Activated CD8-positive, alpha-beta T cell treated with anti-CD3 and anti-CD28 coated beads for 36 hours (primary cell): ENCODE measurements around the gene ACER3. TPM values are rescaled to one million over a fixed set of nuclear protein-coding genes. Genes with fewer than 3 reads are reported as not detected.
A peak's percentile ranks its signal among the peaks of the same experiment; 100 is the strongest.

Experiments used
- ATAC-seq: fragments of 200-7000 bp; cut with Tn5 transposase; one replicate; pipeline ENCODE4 v1.10.0; 2021; ENCODE audit warnings: mild to moderate bottlenecking, moderate library complexity
- CTCF ChIA-PET: fragments of 350-600 bp; sonication (Branson Sonifier 250); formaldehyde crosslinking; loops from one replicate; lab custom pipeline; 2021; ENCODE audit warnings: antibody characterized with exemption; lab: Charles Lee
- POLR2A ChIA-PET: fragments of 350-600 bp; sonication (Branson Sonifier 250); formaldehyde crosslinking; loops from one replicate; lab custom pipeline; 2021; ENCODE audit warnings: antibody characterized with exemption; lab: Charles Lee
- DNase-seq: peaks from one replicate; pipeline ENCODE4 v3.0.0-alpha.2; 2020
- H3K27ac Mint-ChIP-seq: one replicate; pipeline ENCODE4 v1.8.0; 2021; ENCODE audit warnings: mild to moderate bottlenecking, mixed read lengths
- H3K27me3 Mint-ChIP-seq: one replicate; pipeline ENCODE4 v1.8.0; 2021; ENCODE audit warnings: mixed read lengths
- H3K36me3 Mint-ChIP-seq: one replicate; pipeline ENCODE4 v1.8.0; 2021; ENCODE audit warnings: low read depth, mixed read lengths
- H3K4me1 Mint-ChIP-seq: one replicate; pipeline ENCODE4 v1.8.0; 2021; ENCODE audit warnings: low read depth, mixed read lengths
- H3K4me3 Mint-ChIP-seq: one replicate; pipeline ENCODE4 v1.8.0; 2021; ENCODE audit warnings: mild to moderate bottlenecking, moderate library complexity, mixed read lengths
- H3K9me3 Mint-ChIP-seq: one replicate; pipeline ENCODE4 v1.8.0; 2021; ENCODE audit warnings: mixed read lengths
- CTCF ChIP-seq: fragments of 200-600 bp; IDR thresholded peaks from one replicate; pipeline ENCODE4 v1.8.0; 2022; ENCODE audit warnings: antibody characterized with exemption, mild to moderate bottlenecking
- intact Hi-C: fragments of 100-400 bp; cut with micrococcal nuclease; formaldehyde crosslinking; loops from one replicate; pipeline ENCODE4 v1.10.0; 2022
- total RNA-seq, 2 experiments: library from RNA; stranded (reverse); gene quantifications; one replicate each; pipeline ENCODE4 v1.2.3, GENCODE V29; 2021

The ACER3 gene
- total RNA-seq, 2 experiments from 2014 or later, result 10.0 to 10.2 TPM

DNA sequence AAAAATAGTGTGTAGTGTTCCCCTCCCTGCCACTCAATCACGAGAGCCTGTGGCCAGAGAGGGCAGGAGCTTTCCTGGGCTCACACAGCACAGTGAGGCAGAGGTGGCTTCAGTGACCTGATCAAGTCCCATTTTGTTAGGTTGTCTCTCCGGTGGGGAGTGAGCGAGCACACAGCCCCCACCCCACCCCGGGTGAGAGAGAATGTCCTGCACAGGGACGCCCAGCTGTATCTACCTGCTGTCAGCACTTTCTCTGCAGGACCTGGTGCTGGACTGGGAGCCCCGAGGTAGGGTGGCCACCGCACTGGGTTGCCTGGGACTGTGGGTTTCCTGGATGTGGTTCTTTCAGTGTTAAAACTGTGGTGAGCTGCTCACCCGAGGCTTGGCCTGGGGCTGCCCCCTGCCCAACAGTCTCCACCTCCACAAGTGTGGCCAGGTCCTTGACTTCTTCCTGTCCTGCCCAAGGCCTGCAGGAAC lies 212.2 kb downstream of the ACER3 start:
- TF ChIP-seq CTCF, result no peak
- Mint-ChIP-seq H3K9me3 (no peaks in the 10 kb centered on the region), H3K4me3 (no peak overlapping the region), H3K36me3 (no peaks in the 10 kb centered on the region), H3K27ac (peak overlapping the region; percentile 20), H3K4me1 (peaks cover 25% of the 10 kb centered on the region), H3K27me3 (no peaks in the 10 kb centered on the region)
- ATAC-seq (peak; percentile 72), DNase-seq (peak; percentile 57)
- intact Hi-C loops, result no loop called here
- ChIA-PET CTCF (interaction anchor here (1.0 to 1.4 kb wide), 2 partner anchors 18 to 26 kb away, joined by 3 to 15 read pairs; no protein-coding TSS in a partner anchor), POLR2A (interaction anchor here (0.7 to 2.2 kb wide), 3 partner anchors 9 to 61 kb away, joined by 3 to 8 read pairs (median 4); no protein-coding TSS in a partner anchor)

DNA sequence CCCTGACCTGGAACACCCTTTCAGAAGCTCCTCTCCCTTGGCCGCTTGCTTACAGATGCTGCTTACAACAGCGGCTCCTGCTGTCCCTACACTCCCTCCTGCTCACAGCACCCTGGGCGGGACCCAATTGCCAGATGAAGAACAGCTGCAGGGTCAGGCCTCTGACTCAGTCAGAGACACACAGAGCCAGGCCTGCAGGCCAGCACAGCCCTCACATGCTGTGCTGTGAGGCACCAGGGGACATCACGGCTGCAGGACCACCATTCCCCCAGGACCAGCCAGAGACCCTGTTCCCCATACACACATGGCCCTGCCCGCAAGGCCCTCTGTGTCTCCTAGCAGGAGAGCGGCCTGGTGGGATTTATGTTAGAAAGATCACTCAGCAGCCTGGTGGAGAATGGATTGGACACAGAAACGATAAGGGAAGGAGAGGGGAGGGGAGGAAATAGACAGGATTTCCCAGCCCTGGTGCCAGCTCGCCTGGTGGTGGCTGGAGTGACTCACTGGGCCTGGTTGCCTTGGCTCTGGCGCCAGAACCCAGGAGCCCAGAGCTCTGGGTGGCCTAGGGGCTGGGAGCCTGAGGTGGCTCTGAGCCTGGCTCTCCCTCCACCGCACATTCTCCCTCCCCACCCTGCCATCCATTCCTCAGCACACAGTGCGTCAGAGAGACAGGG lies 212.7 kb downstream of the ACER3 start:
- ChIA-PET POLR2A (interaction anchor here (1.0 to 2.2 kb wide), 2 partner anchors 8 to 34 kb away, joined by 4 to 8 read pairs; no protein-coding TSS in a partner anchor), CTCF (interaction anchor here (1.0 to 1.4 kb wide), 2 partner anchors 17 to 26 kb away, joined by 3 to 15 read pairs; no protein-coding TSS in a partner anchor)
- Mint-ChIP-seq H3K36me3 (no peaks in the 10 kb centered on the region), H3K27me3 (no peaks in the 10 kb centered on the region), H3K27ac (no peak overlapping the region), H3K4me1 (peaks cover 23% of the 10 kb centered on the region), H3K9me3 (peaks cover 2% of the 10 kb centered on the region), H3K4me3 (no peak overlapping the region)
- DNase-seq (no peak), ATAC-seq (peak; percentile 67)
- no peak for TF ChIP-seq CTCF
- intact Hi-C loops, result no loop called here

DNA sequence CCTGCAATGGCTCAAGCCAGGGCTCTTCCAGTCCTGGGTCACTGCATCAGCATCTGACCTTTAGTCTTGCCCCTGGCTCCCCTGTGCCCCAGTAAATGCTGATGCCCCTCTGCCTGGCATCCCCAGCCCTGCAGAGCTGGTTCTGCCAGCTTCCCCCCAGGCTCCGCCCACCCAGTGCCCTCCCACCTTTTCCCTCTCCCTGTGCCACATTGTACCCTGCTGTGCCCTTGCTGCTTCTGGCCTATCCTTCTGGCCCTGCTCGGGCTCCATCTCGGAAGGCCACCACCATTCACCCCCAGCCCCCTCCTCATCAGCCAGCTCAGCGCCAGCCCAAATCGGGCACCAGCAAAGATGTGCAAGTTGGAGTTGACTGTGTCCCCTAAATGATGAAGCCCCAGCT lies 213.5 kb downstream of the ACER3 start:
- TF ChIP-seq CTCF, result no peak

GRCh38 chr11:77074626-77075221 lies 214.0 kb downstream of the ACER3 start:
- no peak overlapping the region for H3K27ac Mint-ChIP-seq
- no peak for DNase-seq
- TF ChIP-seq CTCF, result no peak
- peaks cover 25% of the 10 kb centered on the region for H3K4me1 Mint-ChIP-seq
- H3K4me3 Mint-ChIP-seq, result no peak overlapping the region
- POLR2A ChIA-PET, result no interaction called here
- CTCF ChIA-PET, result interaction anchor here (1.1 to 1.6 kb wide), 3 partner anchors 17 to 113 kb away, joined by 3 to 4 read pairs (median 3); no protein-coding TSS in a partner anchor
- H3K36me3 Mint-ChIP-seq, result no peaks in the 10 kb centered on the region
- peaks cover 4% of the 10 kb centered on the region for H3K9me3 Mint-ChIP-seq
- no peaks in the 10 kb centered on the region for H3K27me3 Mint-ChIP-seq
- ATAC-seq, result no peak
- intact Hi-C loops, result no loop called here

More for the DNA sequence above, 213.5 kb downstream of the ACER3 start:
- H3K27ac Mint-ChIP-seq, result no peak overlapping the region
- ATAC-seq, result no peak
- intact Hi-C loops, result no loop called here
- peaks cover 4% of the 10 kb centered on the region for H3K9me3 Mint-ChIP-seq
- CTCF ChIA-PET, result no interaction called here
- no peak for DNase-seq
- no peaks in the 10 kb centered on the region for H3K27me3 Mint-ChIP-seq
- H3K4me1 Mint-ChIP-seq, result peaks cover 23% of the 10 kb centered on the region
- no peak overlapping the region for H3K4me3 Mint-ChIP-seq
- POLR2A ChIA-PET, result interaction anchor here (2.2 kb wide), 1 partner anchor 8 kb away, joined by 8 read pairs; no protein-coding TSS in a partner anchor
- H3K36me3 Mint-ChIP-seq, result no peaks in the 10 kb centered on the region
